ENCODE measurements around the gene SLC35C1. TPM values are rescaled to one million over a fixed set of nuclear protein-coding genes. Genes with fewer than 3 reads are reported as not detected.

SLC35C1 gene
- total and polyA plus RNA-seq, 2 experiments from 2014 or later = 6.8 to 11.0 TPM

GRCh38 chr11:45796461-45796861 is 8.5 kb upstream of the SLC35C1 start:
- peaks cover 7% of the 10 kb centered on the region for H3K27me3 Mint-ChIP-seq (ENCODE audit: insufficient read depth, low read depth, poor library complexity)
- no peaks in the 10 kb centered on the region for H3K4me1 ChIP-seq (ENCODE audit: insufficient read depth)
- no peak for DNase-seq (ENCODE audit: low spot score)
- H3K27me3 ChIP-seq (ENCODE audit: insufficient read depth) = no peaks in the 10 kb centered on the region
- H3K27ac Mint-ChIP-seq = no peak overlapping the region
- H3K9me2 ChIP-seq (ENCODE audit: insufficient read depth) = no peaks in the 10 kb centered on the region; the same call in 1 of the 2 replicates
- no peak overlapping the region for H3K4me3 ChIP-seq
- peaks cover 2% of the 10 kb centered on the region; the same call in 2 of the 3 replicates for H3K4me1 Mint-ChIP-seq
- ATAC-seq = no peak
- no peaks in the 10 kb centered on the region for H3K79me2 ChIP-seq (replicated peaks; ENCODE audit: insufficient read depth)
- no peak for TF ChIP-seq ZNF331 (CRISPR knock-in tag; IDR thresholded peaks at IDR 0.05; ENCODE audit: low read depth)
- TF ChIP-seq NANOG (IDR thresholded peaks at IDR 0.05; ENCODE audit: borderline replicate concordance) = no peak
- TF ChIP-seq CREB1 (CRISPR knock-in tag; IDR thresholded peaks at IDR 0.05; ENCODE audit: low read depth) = no peak
- no peak for TF ChIP-seq CTCF (conservative IDR thresholded peaks at IDR 0.05; ENCODE audit: low read depth in 2 of 2)
- TF ChIP-seq ETS1 (IDR thresholded peaks at IDR 0.05) = no peak
- no peak for TF ChIP-seq STAT1 (IDR thresholded peaks at IDR 0.05; ENCODE audit: unreplicated experiment)
- TF ChIP-seq JUNB (IDR thresholded peaks at IDR 0.05; ENCODE audit: unreplicated experiment) = no peak
- TF ChIP-seq ZNF114 (CRISPR knock-in tag; IDR thresholded peaks at IDR 0.05) = no peak
- TF ChIP-seq REST (IDR thresholded peaks at IDR 0.05; ENCODE audit: unreplicated experiment) = no peak
- TF ChIP-seq EZH2phosphoT487 (IDR thresholded peaks at IDR 0.05; ENCODE audit: unreplicated experiment) = no peak
- no peak for TF ChIP-seq EZH2 (IDR thresholded peaks at IDR 0.05; ENCODE audit: low read depth, unreplicated experiment)
- no peak overlapping the region for H3K4me2 ChIP-seq
- no peaks in the 10 kb centered on the region for H4K20me1 ChIP-seq (replicated peaks; ENCODE audit: insufficient read depth)
- no peak overlapping the region for H2AFZ ChIP-seq
- no peak overlapping the region for H3K4me3 Mint-ChIP-seq
- H3K36me3 ChIP-seq (ENCODE audit: insufficient read depth) = no peaks in the 10 kb centered on the region
- H3F3A ChIP-seq (replicated peaks; ENCODE audit: low read depth) = no peaks in the 10 kb centered on the region
- H3K9me3 Mint-ChIP-seq = no peaks in the 10 kb centered on the region
- H3K36me3 Mint-ChIP-seq (ENCODE audit: low read depth) = no peaks in the 10 kb centered on the region
- no peak overlapping the region for H3K27ac ChIP-seq (ENCODE audit: low read depth)
